Fibroblast of the conjunctiva (primary cell): ENCODE results near the gene HYPK.

Experiments
- DNase-seq: peaks from one replicate; pipeline ENCODE4 v3.0.0-alpha.2; 2010; ENCODE audit warnings: low read depth

The HYPK gene

GRCh38 chr15:43851251-43851650 lies 50.9 kb downstream of the HYPK start:
- DNase-seq: no peak

DNA sequence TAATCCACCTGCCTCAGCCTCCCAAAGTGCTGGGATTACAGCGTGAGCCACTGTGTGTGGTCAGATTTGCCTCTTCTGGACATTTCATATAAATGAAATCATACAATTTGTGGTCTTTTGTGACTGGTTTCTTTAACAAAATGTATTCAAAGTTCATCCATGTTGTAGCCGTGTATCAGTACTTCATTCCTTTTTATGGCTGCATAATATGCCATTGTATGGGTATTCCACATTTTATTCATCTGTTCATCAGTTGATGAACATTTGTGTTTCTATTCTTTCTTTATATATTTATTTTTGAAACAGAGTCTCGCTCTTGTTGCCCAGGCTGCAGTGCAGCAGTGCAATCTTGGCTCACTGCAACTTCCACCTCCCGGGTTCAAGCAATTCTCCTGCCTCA lies 52.2 kb downstream of the HYPK start:
- no peak for DNase-seq
